Nephron (organoid): ENCODE measurements around the gene NUDT5.

Experiments used
- H3K27ac Mint-ChIP-seq, 3 experiments: 2 replicates each; pipeline ENCODE4 v1.8.0; 2020; ENCODE audit warnings: mixed read lengths in 3 of 3, mild to moderate bottlenecking in 2 of 3, moderate library complexity in 1 of 3
- H3K27me3 Mint-ChIP-seq: 2 replicates; pipeline ENCODE4 v1.8.0; 2021; ENCODE audit warnings: low read depth, mild to moderate bottlenecking, moderate library complexity, mixed read lengths
- H3K36me3 Mint-ChIP-seq: 2 replicates; pipeline ENCODE4 v1.8.0; 2020; ENCODE audit warnings: low read depth, mixed read lengths
- H3K4me1 Mint-ChIP-seq: 2 replicates; pipeline ENCODE4 v1.8.0; 2020; ENCODE audit warnings: mixed read lengths
- H3K4me3 Mint-ChIP-seq, 3 experiments: 2 replicates each; pipeline ENCODE4 v1.8.0; 2020; ENCODE audit warnings: mild to moderate bottlenecking in 3 of 3, mixed read lengths in 3 of 3, moderate library complexity in 2 of 3
- H3K9me3 Mint-ChIP-seq: 2 replicates; pipeline ENCODE4 v1.8.0; 2020; ENCODE audit warnings: mixed read lengths
- TF ChIP-seq, protein P1 (sequence below), 3 experiments: fragments of 200-600 bp; sonication (generic); IDR thresholded peaks; one replicate each; pipeline ENCODE4 v1.5.0; 2021; ENCODE audit warnings: antibody characterized with exemption in 3 of 3; ENCODE audit not compliant: unreplicated experiment in 3 of 3

NUDT5 gene

DNA sequence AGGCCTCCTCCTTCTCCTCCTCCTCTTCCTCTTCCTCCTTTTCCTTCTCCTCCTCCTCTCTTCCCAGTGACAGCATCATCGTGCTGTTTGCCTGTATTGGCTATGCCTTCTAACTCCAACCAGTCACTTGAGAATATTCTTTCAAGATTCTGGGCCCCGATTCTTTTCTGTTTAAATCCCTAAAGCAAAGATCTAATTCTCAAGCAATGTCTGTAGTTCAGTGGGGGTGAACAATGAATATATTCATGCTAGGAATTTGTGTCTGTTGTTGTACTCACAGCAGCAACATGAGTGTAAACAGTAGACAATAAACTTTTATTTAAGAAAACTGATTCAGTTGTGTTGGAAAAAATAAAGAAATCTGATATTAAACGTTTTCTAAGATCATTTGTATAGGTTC is 30.7 kb downstream of the NUDT5 start:
- H3K27me3 Mint-ChIP-seq, result no peaks in the 10 kb centered on the region
- peaks cover 54% of the 10 kb centered on the region for H3K36me3 Mint-ChIP-seq
- no peaks in the 10 kb centered on the region for H3K4me1 Mint-ChIP-seq
- H3K27ac Mint-ChIP-seq, result no peak overlapping the region
- H3K9me3 Mint-ChIP-seq, result no peaks in the 10 kb centered on the region
- no peak overlapping the region for H3K4me3 Mint-ChIP-seq
- TF ChIP-seq, protein P1, sequence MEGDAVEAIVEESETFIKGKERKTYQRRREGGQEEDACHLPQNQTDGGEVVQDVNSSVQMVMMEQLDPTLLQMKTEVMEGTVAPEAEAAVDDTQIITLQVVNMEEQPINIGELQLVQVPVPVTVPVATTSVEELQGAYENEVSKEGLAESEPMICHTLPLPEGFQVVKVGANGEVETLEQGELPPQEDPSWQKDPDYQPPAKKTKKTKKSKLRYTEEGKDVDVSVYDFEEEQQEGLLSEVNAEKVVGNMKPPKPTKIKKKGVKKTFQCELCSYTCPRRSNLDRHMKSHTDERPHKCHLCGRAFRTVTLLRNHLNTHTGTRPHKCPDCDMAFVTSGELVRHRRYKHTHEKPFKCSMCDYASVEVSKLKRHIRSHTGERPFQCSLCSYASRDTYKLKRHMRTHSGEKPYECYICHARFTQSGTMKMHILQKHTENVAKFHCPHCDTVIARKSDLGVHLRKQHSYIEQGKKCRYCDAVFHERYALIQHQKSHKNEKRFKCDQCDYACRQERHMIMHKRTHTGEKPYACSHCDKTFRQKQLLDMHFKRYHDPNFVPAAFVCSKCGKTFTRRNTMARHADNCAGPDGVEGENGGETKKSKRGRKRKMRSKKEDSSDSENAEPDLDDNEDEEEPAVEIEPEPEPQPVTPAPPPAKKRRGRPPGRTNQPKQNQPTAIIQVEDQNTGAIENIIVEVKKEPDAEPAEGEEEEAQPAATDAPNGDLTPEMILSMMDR (IDR thresholded peaks at IDR 0.05; ENCODE audit: unreplicated experiment in 3 of 3), result no peak

DNA sequence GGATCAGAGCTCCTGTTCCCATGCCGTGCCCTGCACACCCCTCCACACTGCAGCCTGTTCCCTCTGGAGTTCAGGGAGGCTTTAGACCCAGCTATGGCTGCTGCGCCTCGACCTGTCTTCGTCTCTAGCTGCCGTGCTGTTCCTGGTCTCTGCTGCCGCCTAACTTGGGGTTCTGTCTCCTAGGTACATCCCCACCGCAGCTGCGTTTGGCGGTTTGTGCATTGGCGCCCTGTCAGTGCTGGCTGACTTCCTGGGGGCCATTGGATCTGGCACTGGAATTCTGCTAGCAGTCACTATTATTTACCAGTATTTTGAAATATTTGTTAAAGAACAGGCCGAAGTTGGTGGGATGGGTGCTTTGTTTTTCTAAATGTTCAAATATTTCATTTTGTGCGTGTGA is 31.6 kb downstream of the NUDT5 start:
- Mint-ChIP-seq H3K4me3 (no peak overlapping the region), H3K27me3 (no peaks in the 10 kb centered on the region), H3K36me3 (peaks cover 54% of the 10 kb centered on the region), H3K4me1 (no peaks in the 10 kb centered on the region), H3K27ac (no peak overlapping the region), H3K9me3 (no peaks in the 10 kb centered on the region)
- TF ChIP-seq, protein P1 (IDR thresholded peaks at IDR 0.05; ENCODE audit: unreplicated experiment in 3 of 3), result no peak

DNA sequence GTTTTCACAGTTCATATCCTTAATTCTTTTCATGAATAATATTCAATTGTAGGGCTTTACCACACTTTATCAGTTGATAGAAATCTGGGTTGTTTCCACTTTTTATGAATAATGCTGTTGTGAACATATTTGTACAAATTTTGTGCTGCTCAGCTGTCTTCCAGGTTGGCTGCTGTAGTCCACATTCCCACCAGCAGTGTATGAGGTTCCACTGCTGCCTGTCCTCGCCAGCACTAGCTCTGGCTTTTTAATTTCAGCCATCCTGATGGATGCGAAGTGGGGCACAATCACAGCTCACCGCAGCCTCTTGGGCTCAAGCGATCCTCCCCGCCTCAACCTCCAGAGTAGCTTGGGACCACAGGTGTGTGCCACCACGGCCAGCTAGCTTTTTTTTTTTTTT is 32.8 kb downstream of the NUDT5 start:
- no peak overlapping the region for H3K27ac Mint-ChIP-seq
- H3K36me3 Mint-ChIP-seq, result peaks cover 59% of the 10 kb centered on the region
- TF ChIP-seq, protein P1 (IDR thresholded peaks at IDR 0.05; ENCODE audit: unreplicated experiment in 3 of 3), result no peak
- no peak overlapping the region for H3K4me3 Mint-ChIP-seq
- H3K4me1 Mint-ChIP-seq, result no peaks in the 10 kb centered on the region
- no peaks in the 10 kb centered on the region for H3K27me3 Mint-ChIP-seq
- no peaks in the 10 kb centered on the region for H3K9me3 Mint-ChIP-seq

DNA sequence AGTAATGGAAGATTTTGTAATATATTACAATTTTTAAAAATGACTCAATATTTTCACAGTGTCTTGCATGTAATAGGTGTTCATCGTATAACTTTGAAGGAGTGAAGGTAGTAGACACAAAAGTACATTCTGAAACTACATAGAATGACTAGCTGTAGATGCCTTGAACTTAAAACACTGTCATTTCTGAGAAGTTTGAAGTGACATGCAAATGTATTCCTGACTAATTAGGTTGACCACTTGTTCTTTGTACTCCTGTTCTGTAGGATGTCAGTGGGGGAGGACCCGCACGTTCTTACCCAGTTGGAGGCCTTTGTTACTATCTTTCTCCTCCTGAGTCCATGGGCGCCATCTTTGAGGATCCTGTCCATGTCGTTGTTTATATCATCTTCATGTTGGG is 35.0 kb downstream of the NUDT5 start:
- Mint-ChIP-seq H3K4me3 (no peak overlapping the region), H3K9me3 (no peaks in the 10 kb centered on the region), H3K36me3 (peaks cover 65% of the 10 kb centered on the region), H3K27ac (no peak overlapping the region), H3K4me1 (no peaks in the 10 kb centered on the region), H3K27me3 (no peaks in the 10 kb centered on the region)
- TF ChIP-seq, protein P1 (IDR thresholded peaks at IDR 0.05; ENCODE audit: unreplicated experiment in 3 of 3), result no peak

DNA sequence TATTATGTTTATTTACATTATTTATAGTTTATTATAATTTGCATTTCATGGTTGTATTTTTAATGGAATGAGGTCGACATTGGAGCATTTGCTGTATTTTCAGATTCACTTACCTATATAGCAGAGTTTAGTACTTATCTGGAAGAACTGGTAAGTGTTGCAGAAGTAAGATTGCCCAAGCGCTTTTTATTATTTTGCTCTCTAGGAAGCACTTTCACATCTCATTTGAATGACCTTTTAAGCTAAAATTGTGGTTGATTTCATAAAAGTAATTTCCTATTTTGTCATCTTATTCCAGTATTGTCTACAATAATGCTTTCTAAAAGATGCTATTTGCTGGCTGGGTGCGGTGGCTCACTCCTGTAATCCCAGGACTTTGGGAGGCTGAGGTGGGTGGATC is 37.6 kb downstream of the NUDT5 start:
- H3K9me3 Mint-ChIP-seq, result no peaks in the 10 kb centered on the region
- H3K27ac Mint-ChIP-seq, result no peak overlapping the region
- no peaks in the 10 kb centered on the region for H3K4me1 Mint-ChIP-seq
- TF ChIP-seq, protein P1 (IDR thresholded peaks at IDR 0.05; ENCODE audit: unreplicated experiment in 3 of 3), result no peak
- H3K36me3 Mint-ChIP-seq, result peaks cover 59% of the 10 kb centered on the region
- H3K27me3 Mint-ChIP-seq, result no peaks in the 10 kb centered on the region
- H3K4me3 Mint-ChIP-seq, result no peak overlapping the region

DNA sequence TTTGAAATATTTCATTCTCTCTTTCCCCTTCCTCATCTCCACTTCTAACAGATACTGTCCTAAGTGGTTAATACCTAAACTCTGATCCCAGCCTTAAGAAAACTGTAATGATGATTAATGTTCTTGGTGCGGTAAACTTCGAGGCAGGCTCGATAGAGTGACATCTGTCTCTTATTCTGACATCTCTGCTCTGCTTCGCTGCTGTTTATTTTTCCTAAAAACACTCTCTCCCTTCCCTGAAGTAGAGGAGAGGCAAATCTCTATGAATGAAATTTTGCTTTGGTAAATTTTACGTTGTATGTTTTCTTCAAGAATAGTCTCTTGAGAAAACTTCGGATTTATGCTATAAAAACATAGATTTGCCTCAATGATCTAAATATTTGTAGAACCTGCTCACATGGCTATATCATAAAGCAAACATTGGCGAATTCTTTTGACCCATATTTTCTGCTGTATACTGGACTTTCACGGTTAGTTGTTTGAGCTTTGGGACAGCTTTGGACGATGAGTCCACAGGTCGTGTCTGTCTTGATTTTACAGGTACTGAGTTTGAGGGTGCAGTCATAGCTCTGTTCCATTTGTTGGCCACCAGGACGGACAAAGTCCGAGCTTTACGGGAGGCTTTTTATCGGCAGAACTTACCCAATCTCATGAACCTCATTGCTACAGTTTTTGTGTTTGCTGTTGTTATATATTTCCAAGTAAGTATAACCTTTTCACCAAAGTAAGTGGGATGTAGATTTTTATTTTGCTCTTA is 39.1 kb downstream of the NUDT5 start:
- Mint-ChIP-seq H3K27me3 (no peaks in the 10 kb centered on the region), H3K27ac (no peak overlapping the region), H3K9me3 (no peaks in the 10 kb centered on the region), H3K4me1 (no peaks in the 10 kb centered on the region), H3K4me3 (no peak overlapping the region), H3K36me3 (peaks cover 51% of the 10 kb centered on the region)
- TF ChIP-seq, protein P1 (IDR thresholded peaks at IDR 0.05; ENCODE audit: unreplicated experiment in 3 of 3), result no peak
